ENCODE measurements around the gene ETV3L.

DNA sequence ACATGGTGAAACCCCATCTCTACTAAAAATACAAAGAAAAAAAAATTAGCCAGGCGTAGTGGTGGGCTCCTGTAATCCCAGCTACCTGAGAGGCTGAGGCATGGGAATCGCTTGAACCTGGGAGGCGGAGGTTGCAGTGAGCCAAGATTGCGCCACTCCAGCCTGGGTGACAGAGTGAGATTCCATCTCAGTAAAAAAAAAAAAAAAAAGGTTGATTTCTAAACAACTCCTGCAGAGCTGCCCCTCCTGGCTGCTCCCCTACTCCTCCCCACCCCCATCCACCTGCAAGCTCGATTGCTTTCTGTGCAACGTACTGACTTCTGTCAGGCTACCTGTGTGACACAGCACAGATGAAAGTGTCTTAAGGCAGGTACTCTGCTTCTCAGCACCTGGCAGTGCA, 13.3 kb downstream of the ETV3L start:
- TF ChIP-seq, protein P1, sequence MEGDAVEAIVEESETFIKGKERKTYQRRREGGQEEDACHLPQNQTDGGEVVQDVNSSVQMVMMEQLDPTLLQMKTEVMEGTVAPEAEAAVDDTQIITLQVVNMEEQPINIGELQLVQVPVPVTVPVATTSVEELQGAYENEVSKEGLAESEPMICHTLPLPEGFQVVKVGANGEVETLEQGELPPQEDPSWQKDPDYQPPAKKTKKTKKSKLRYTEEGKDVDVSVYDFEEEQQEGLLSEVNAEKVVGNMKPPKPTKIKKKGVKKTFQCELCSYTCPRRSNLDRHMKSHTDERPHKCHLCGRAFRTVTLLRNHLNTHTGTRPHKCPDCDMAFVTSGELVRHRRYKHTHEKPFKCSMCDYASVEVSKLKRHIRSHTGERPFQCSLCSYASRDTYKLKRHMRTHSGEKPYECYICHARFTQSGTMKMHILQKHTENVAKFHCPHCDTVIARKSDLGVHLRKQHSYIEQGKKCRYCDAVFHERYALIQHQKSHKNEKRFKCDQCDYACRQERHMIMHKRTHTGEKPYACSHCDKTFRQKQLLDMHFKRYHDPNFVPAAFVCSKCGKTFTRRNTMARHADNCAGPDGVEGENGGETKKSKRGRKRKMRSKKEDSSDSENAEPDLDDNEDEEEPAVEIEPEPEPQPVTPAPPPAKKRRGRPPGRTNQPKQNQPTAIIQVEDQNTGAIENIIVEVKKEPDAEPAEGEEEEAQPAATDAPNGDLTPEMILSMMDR (IDR thresholded peaks at IDR 0.05; ENCODE audit: low read depth, low read length, poor library complexity, severe bottlenecking): no peak
- TF ChIP-seq EZH2phosphoT487 (IDR thresholded peaks at IDR 0.05; ENCODE audit: borderline replicate concordance, low read length): no peak

Measured in DOHH2 (cell line).